Testis (tissue), 3 donors: ENCODE measurements around the gene PRDM15. TPM values are rescaled to one million over a fixed set of nuclear protein-coding genes. Genes with fewer than 3 reads are reported as not detected.

Experiments
- DNase-seq: peaks from one replicate; pipeline ENCODE4 v3.0.0-alpha.2; 2019
- H3K27ac ChIP-seq, 2 donors: fragments of 200-600 bp; sonication (generic); one replicate each; pipeline ENCODE4 v1.5.1; 2019
- H3K27me3 ChIP-seq: fragments of 200-600 bp; sonication (generic); one replicate; pipeline ENCODE4 v1.5.1; 2019
- H3K36me3 ChIP-seq: fragments of 200-600 bp; sonication (generic); one replicate; pipeline ENCODE4 v1.5.1; 2017; ENCODE audit warnings: low read depth; ENCODE audit errors: missing control alignments
- H3K4me1 ChIP-seq: fragments of 200-600 bp; sonication (generic); one replicate; pipeline ENCODE4 v1.5.1; 2019
- H3K4me3 ChIP-seq, 2 donors: fragments of 200-600 bp; sonication (generic); one replicate each; pipeline ENCODE4 v1.5.1; 2017 to 2019
- H3K9me3 ChIP-seq: fragments of 200-600 bp; sonication (generic); one replicate; pipeline ENCODE4 v1.5.1; 2017
- CTCF ChIP-seq, 3 experiments: fragments of 450-650 bp in 2 of 3; fragments of 200-600 bp in 1 of 3; sonication (generic) in 1 of 3; IDR thresholded peaks; one replicate each; pipeline ENCODE4 v1.5.1; 2016 to 2019; ENCODE audit warnings: antibody characterized with exemption in 3 of 3, mild to moderate bottlenecking in 2 of 3, moderate library complexity in 1 of 3
- POLR2A ChIP-seq: fragments of 450-650 bp; IDR thresholded peaks from one replicate; pipeline ENCODE4 v1.6.1; 2017; ENCODE audit warnings: antibody characterized with exemption, mild to moderate bottlenecking, moderate library complexity
- WGBS, 2 donors: methylation state at CpG; one replicate each; pipeline ENCODE4 v1.1.5; 2018; 5-methylcytosine and 5-hydroxymethylcytosine counted together
- intact Hi-C: fragments of 100-400 bp; cut with DNase I; formaldehyde crosslinking; loops from one replicate; pipeline ENCODE4 v1.15.1; 2023; ENCODE audit warnings: low total_unique reads
- polyA plus RNA-seq: library from polyadenylated mRNA; stranded (reverse); fragments of 350-450 nt; fragmentation: Illumina TruSeq; extraction: RNeasy Lipid Tissue Mini Kit (QIAGEN cat#74804); gene quantifications from one replicate; pipeline ENCODE4 v1.2.3, GENCODE V29; 2014; ENCODE audit warnings: low read depth, low replicate concordance; ENCODE audit not compliant: insufficient read depth
- total RNA-seq, 2 donors: library from RNA; depleted of rRNA; stranded (reverse); fragments of >200 nt; gene quantifications; one replicate each; pipeline ENCODE4 v1.2.3, GENCODE V29; 2016

PRDM15 gene
- total and polyA plus RNA-seq, 3 donors from 2014 or later: 8.2 to 21.4 (median 18.8) TPM

GRCh38 chr21:41836166-41837015 lies 42.8 kb downstream of the PRDM15 start:
- H3K4me1 ChIP-seq: no peaks in the 10 kb centered on the region
- intact Hi-C loops: no loop called here
- H3K4me3 ChIP-seq: no peak overlapping the region
- H3K9me3 ChIP-seq: no peaks in the 10 kb centered on the region
- H3K27me3 ChIP-seq: no peaks in the 10 kb centered on the region
- no peak for DNase-seq
- H3K36me3 ChIP-seq: no peaks in the 10 kb centered on the region
- TF ChIP-seq POLR2A (no peak), CTCF (IDR thresholded peaks at IDR 0.05) (no peak)
- WGBS, 2 donors: 80 to 91% methylated on average over 18 to 32 of the region's 32 CpGs
- no peak overlapping the region for H3K27ac ChIP-seq

GRCh38 chr21:41835711-41836154 lies 43.4 kb downstream of the PRDM15 start:
- Histone ChIP-seq H3K36me3 (no peaks in the 10 kb centered on the region), H3K4me3 (no peak overlapping the region), H3K27me3 (no peaks in the 10 kb centered on the region), H3K27ac (no peak overlapping the region), H3K4me1 (no peaks in the 10 kb centered on the region), H3K9me3 (no peaks in the 10 kb centered on the region)
- DNase-seq: no peak
- no peak for TF ChIP-seq CTCF (IDR thresholded peaks at IDR 0.05)
- TF ChIP-seq POLR2A: no peak
- intact Hi-C loops: no loop called here
- WGBS, 2 donors: 63 to 88% methylated on average over 10 of the region's 10 CpGs

- intact Hi-C loops: no loop called here
- H3K4me1 ChIP-seq: no peaks in the 10 kb centered on the region
- TF ChIP-seq CTCF (IDR thresholded peaks at IDR 0.05) (no peak), POLR2A (no peak)
- H3K27me3 ChIP-seq: no peaks in the 10 kb centered on the region
- DNase-seq: no peak
- H3K36me3 ChIP-seq: no peaks in the 10 kb centered on the region
- H3K9me3 ChIP-seq: no peaks in the 10 kb centered on the region
- 72 to 94% methylated on average over 39 to 42 of the region's 42 CpGs for WGBS, 2 donors
- H3K27ac ChIP-seq: peak overlapping the region in 1 of 2 donors; percentile 5
- no peak overlapping the region for H3K4me3 ChIP-seq
Measured at GRCh38 chr21:41834926-41835663, 44.0 kb downstream of the PRDM15 start.

GRCh38 chr21:41834252-41834925 lies 44.8 kb downstream of the PRDM15 start:
- no peak for TF ChIP-seq CTCF (IDR thresholded peaks at IDR 0.05)
- no peak for TF ChIP-seq POLR2A
- no peak for DNase-seq
- H3K36me3 ChIP-seq: no peaks in the 10 kb centered on the region
- intact Hi-C loops: no loop called here
- H3K27me3 ChIP-seq: no peaks in the 10 kb centered on the region
- no peak overlapping the region for H3K4me3 ChIP-seq
- H3K27ac ChIP-seq: peak overlapping the region in 1 of 2 donors; percentile 5
- WGBS, 2 donors: 73 to 89% methylated on average over 17 to 25 of the region's 25 CpGs
- H3K4me1 ChIP-seq: no peaks in the 10 kb centered on the region
- no peaks in the 10 kb centered on the region for H3K9me3 ChIP-seq
